HAP-1 (cell line): ENCODE measurements around the gene PCDHB15.
"Not testable (repeated sequence)": the region's sequence is repeated elsewhere in the genome, so short reads cannot be mapped to it uniquely, and the experiment has no call there.

ENCODE experiments used
- DNase-seq, 2 experiments: peaks; one replicate each; pipeline ENCODE4 v3.0.0-alpha.2; 2016 to 2020; ENCODE audit warnings: low spot score in 2 of 2
- H3K27me3 ChIP-seq: fragments of 250-450 bp; sonication (Bioruptor Pico); 2 replicates; pipeline ENCODE4 v1.5.1; 2020; ENCODE audit warnings: low read depth, mild to moderate bottlenecking, moderate library complexity
- H3K36me3 ChIP-seq: fragments of 250-450 bp; sonication (Bioruptor Pico); replicated peaks from 2 replicates; pipeline ENCODE4 v1.5.1; 2020; ENCODE audit warnings: mild to moderate bottlenecking
- H3K4me1 ChIP-seq: fragments of 250-450 bp; sonication (Bioruptor Pico); 2 replicates; pipeline ENCODE4 v1.5.1; 2020; ENCODE audit warnings: mild to moderate bottlenecking
- H3K4me3 ChIP-seq: fragments of 250-450 bp; sonication (Bioruptor Pico); 2 replicates; pipeline ENCODE4 v1.5.1; 2020; ENCODE audit warnings: mild to moderate bottlenecking, moderate library complexity
- H3K9me3 ChIP-seq: fragments of 250-450 bp; sonication (Bioruptor Pico); 2 replicates; pipeline ENCODE4 v1.5.1; 2020; ENCODE audit warnings: mild to moderate bottlenecking, moderate library complexity
- in situ Hi-C: fragments of 300-500 bp; cut with MboI; formaldehyde crosslinking; loops from 3 replicates; pipeline ENCODE4 v1.14.3; 2020; ENCODE audit warnings: low sequenced_read_pairs, inconsistent platforms, mixed read lengths

The PCDHB15 gene

DNA sequence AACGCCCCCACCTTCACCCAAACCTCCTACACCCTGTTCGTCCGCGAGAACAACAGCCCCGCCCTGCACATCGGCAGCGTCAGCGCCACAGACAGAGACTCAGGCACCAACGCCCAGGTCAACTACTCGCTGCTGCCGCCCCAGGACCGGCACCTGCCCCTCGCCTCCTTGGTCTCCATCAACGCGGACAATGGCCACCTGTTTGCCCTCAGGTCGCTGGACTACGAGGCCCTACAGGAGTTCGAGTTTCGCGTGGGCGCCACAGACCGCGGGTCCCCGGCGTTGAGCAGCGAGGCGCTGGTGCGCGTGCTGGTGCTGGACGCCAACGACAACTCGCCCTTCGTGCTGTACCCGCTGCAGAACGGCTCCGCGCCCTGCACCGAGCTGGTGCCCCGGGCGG is 20.4 kb upstream of the PCDHB15 start:
- H3K36me3 ChIP-seq, DNase-seq, H3K4me1 ChIP-seq, H3K9me3 ChIP-seq, H3K27me3 ChIP-seq, H3K4me3 ChIP-seq: not testable (repeated sequence)
- in situ Hi-C loops: loop anchor here (25.0 kb wide), 1 partner anchor 337 kb away; no protein-coding TSS in a partner anchor

GRCh38 chr5:141225421-141225820 is 19.8 kb upstream of the PCDHB15 start:
- in situ Hi-C loops, H3K4me3 ChIP-seq, DNase-seq, H3K4me1 ChIP-seq, H3K27me3 ChIP-seq, H3K9me3 ChIP-seq, H3K36me3 ChIP-seq: not testable (repeated sequence)

- no peaks in the 10 kb centered on the region for H3K9me3 ChIP-seq
- no peaks in the 10 kb centered on the region for H3K4me1 ChIP-seq
- peak; percentile 16 to 46 for DNase-seq
- peak overlapping the region; percentile 13 for H3K4me3 ChIP-seq
- no peaks in the 10 kb centered on the region for H3K27me3 ChIP-seq
- in situ Hi-C loops: no loop called here
- no peaks in the 10 kb centered on the region for H3K36me3 ChIP-seq
Measured at GRCh38 chr5:141234109-141234667, 11.0 kb upstream of the PCDHB15 start.

- H3K9me3 ChIP-seq, H3K4me3 ChIP-seq, H3K27me3 ChIP-seq, DNase-seq, in situ Hi-C loops, H3K4me1 ChIP-seq, H3K36me3 ChIP-seq: not testable (repeated sequence)
Measured at GRCh38 chr5:141235922-141236321, 9.3 kb upstream of the PCDHB15 start.

DNA sequence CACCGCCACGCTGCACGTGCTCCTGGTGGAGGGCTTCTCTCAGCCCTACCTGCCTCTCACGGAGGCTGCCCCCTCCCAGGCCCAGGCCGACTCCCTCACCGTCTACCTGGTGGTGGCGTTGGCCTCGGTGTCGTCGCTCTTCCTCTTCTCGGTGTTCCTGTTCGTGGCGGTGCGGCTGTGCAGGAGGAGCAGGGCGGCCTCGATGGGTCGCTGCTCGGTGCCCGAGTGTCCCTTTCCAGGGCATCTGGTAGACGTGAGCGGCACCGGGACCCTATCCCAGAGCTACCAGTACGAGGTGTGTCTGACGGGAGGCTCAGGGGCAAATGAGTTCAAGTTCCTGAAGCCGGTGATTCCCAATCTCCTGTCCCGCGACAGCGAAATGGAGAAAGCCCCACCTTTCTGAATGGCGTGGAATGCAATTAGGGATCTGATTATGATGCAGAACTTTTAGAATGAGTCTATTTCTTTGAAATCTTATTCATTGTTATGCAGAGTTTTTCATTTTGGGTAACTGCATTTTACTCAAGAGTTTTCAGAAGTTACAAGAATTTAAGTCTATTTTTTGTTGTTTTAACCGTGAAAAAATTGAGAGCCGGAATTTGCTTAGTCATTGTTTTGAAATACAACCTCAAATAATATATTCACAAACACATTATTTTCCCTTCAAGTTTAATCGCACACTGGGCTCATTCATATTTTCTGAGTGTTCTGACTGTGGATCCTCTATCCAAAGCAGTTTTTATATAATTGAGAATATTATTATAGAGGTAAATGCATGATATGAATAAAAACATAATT is 8.5 kb upstream of the PCDHB15 start:
- Histone ChIP-seq H3K36me3 (no peaks in the 10 kb centered on the region), H3K4me1 (no peaks in the 10 kb centered on the region), H3K4me3 (no peak overlapping the region), H3K9me3 (no peaks in the 10 kb centered on the region), H3K27me3 (no peaks in the 10 kb centered on the region)
- in situ Hi-C loops: no loop called here
- no peak for DNase-seq

DNA sequence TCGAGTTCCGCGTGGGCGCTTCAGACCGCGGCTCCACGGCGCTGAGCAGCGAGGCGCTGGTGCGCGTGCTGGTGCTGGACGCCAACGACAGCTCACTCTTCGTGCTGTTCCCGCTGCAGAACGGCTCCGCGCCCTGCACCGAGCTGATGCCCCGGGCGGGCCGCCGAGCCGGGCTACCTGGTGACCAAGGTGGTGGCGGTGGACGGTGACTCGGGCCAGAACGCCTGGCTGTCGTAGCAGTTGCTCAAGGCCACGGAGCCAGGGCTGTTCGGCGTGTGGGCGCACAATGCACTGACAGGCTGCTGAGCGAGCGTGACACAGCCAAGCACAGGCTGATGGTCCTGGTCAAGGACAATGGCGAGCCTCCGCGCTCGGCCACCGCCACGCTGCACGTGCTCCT is 3.7 kb upstream of the PCDHB15 start:
- Histone ChIP-seq H3K27me3 (no peaks in the 10 kb centered on the region), H3K4me3 (no peak overlapping the region), H3K9me3 (no peaks in the 10 kb centered on the region), H3K4me1 (no peaks in the 10 kb centered on the region), H3K36me3 (no peaks in the 10 kb centered on the region)
- DNase-seq: no peak
- in situ Hi-C loops: no loop called here

GRCh38 chr5:141246971-141247370 is 1.8 kb downstream of the PCDHB15 start:
- H3K36me3 ChIP-seq, DNase-seq, H3K4me1 ChIP-seq, in situ Hi-C loops, H3K27me3 ChIP-seq, H3K4me3 ChIP-seq, H3K9me3 ChIP-seq: not testable (repeated sequence)

GRCh38 chr5:141247434-141247833 is 2.2 kb downstream of the PCDHB15 start:
- H3K4me1 ChIP-seq, H3K27me3 ChIP-seq, H3K36me3 ChIP-seq, DNase-seq, H3K4me3 ChIP-seq, in situ Hi-C loops, H3K9me3 ChIP-seq: not testable (repeated sequence)

GRCh38 chr5:141250576-141250975 is 5.4 kb downstream of the PCDHB15 start:
- H3K9me3 ChIP-seq: no peaks in the 10 kb centered on the region; the same call in 1 of the 2 replicates
- in situ Hi-C loops: no loop called here
- H3K27me3 ChIP-seq: no peaks in the 10 kb centered on the region
- H3K4me3 ChIP-seq: no peak overlapping the region
- H3K4me1 ChIP-seq: no peaks in the 10 kb centered on the region
- H3K36me3 ChIP-seq: no peaks in the 10 kb centered on the region
- DNase-seq: no peak

DNA sequence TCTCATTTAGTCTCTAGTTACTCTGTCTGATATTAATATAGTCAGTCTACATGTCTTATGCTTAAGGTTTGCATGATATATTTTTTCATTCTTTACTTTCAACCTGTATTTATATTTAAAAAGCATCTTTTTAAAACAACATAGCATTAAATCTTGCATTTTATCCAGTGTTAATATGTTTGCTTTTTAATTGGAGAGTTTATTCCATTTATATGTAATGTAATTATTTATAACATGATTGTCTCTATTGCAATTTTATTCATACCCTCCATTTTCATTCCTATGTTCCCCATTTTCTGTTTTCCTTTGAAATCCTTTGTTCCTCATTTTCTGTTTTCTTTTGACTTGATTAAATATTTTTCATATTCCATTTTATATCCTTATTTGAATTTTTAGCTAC is 13.3 kb downstream of the PCDHB15 start:
- Histone ChIP-seq H3K36me3 (no peaks in the 10 kb centered on the region), H3K27me3 (no peaks in the 10 kb centered on the region), H3K9me3 (peaks cover 17% of the 10 kb centered on the region), H3K4me3 (no peak overlapping the region), H3K4me1 (no peaks in the 10 kb centered on the region)
- in situ Hi-C loops: no loop called here
- DNase-seq: no peak

DNA sequence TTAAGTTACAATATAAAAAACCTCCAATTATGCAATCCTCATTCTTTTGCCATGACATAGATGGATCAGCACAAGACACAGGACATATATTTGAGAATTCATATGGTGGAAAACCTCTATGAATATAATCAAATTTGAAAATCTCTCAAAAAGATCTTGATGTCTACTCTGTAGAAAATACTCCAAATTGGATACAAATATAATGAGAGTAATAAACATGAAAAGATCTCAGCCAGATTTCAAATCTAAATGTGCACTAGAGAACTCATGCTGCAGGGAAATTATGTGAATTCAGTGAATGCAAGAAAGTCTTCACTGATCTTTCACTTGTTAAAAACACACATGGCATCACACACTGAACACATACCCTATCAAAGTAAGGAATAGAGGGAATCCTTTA is 13.8 kb downstream of the PCDHB15 start:
- Histone ChIP-seq H3K4me3 (no peak overlapping the region), H3K27me3 (no peaks in the 10 kb centered on the region), H3K36me3 (no peaks in the 10 kb centered on the region), H3K4me1 (no peaks in the 10 kb centered on the region), H3K9me3 (peaks cover 17% of the 10 kb centered on the region)
- DNase-seq: no peak
- in situ Hi-C loops: no loop called here

- in situ Hi-C loops: no loop called here
- DNase-seq: no peak
Measured at GRCh38 chr5:141260458-141261237, 15.5 kb downstream of the PCDHB15 start.

DNA sequence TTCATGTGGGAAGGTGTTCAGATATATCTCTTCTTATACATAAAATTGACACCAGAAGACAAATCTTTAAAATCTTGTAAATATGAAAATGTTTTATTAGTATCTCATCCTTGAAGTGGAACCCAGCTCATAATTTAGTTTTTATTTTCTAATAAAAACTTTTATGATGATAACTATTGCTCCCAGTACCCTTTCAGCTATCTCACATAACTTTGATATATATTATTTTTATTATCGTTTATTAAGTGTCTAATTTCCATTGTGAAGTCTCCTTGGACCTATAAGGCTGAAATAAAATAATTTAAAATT is 16.0 kb downstream of the PCDHB15 start:
- H3K9me3 ChIP-seq: peaks cover 17% of the 10 kb centered on the region
- in situ Hi-C loops: no loop called here
- no peaks in the 10 kb centered on the region for H3K27me3 ChIP-seq

More at GRCh38 chr5:141260458-141261237, 15.5 kb downstream of the PCDHB15 start:
- H3K4me3 ChIP-seq: no peak overlapping the region
- no peaks in the 10 kb centered on the region for H3K4me1 ChIP-seq
- no peaks in the 10 kb centered on the region for H3K36me3 ChIP-seq
- H3K27me3 ChIP-seq: no peaks in the 10 kb centered on the region
- H3K9me3 ChIP-seq: peaks cover 17% of the 10 kb centered on the region

DNA sequence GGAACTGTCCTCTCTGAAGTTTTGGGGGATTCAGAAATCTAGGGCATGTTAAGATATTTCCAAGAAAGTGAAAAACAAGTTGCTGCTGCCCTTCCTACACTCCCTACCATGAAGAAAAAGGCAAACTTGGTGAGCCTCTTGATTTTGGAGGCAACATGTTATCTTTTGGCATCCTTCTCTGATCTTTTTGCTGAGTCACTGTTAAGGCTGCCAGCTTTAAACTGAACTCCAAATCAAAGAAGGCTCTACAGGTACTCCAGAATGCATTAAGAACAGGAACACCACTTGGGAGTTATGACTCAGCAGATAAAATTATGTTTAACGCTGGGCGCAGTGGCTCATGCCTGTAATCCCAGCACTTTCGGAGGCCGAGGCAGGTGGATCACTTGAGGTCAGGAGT is 24.0 kb downstream of the PCDHB15 start:
- Histone ChIP-seq H3K9me3 (no peaks in the 10 kb centered on the region), H3K36me3 (no peaks in the 10 kb centered on the region), H3K4me1 (no peaks in the 10 kb centered on the region), H3K27me3 (no peaks in the 10 kb centered on the region), H3K4me3 (no peak overlapping the region)
- no peak for DNase-seq
- in situ Hi-C loops: no loop called here

More for the DNA sequence above, 16.0 kb downstream of the PCDHB15 start:
- no peak for DNase-seq
- no peaks in the 10 kb centered on the region for H3K36me3 ChIP-seq
- H3K4me3 ChIP-seq: no peak overlapping the region
- H3K4me1 ChIP-seq: no peaks in the 10 kb centered on the region
